Cardiac muscle cell (in vitro differentiated cells and primary cell): ENCODE results near the gene PRAMEF1. TPM values are rescaled to one million over a fixed set of nuclear protein-coding genes. Genes with fewer than 3 reads are reported as not detected.

Experiments used
- DNase-seq, 2 donors: peaks; one replicate each; pipeline versions ENCODE4 v3.0.0 to v3.0.0-alpha.2; 2010 to 2017; ENCODE audit warnings: low read depth in 1 of 2, low spot score in 1 of 2
- H3K27ac ChIP-seq: fragments of 200-600 bp; sonication (generic); 2 replicates; pipeline ENCODE4 v1.5.1; 2016
- H3K27me3 ChIP-seq: fragments of 200-600 bp; sonication (generic); 2 replicates; pipeline ENCODE4 v1.6.0; 2016; ENCODE audit warnings: control low read depth
- H3K36me3 ChIP-seq: fragments of 200-600 bp; sonication (generic); 2 replicates; pipeline ENCODE4 v1.5.1; 2016; ENCODE audit warnings: control low read depth
- H3K4me1 ChIP-seq: fragments of 200-600 bp; sonication (generic); 2 replicates; pipeline ENCODE4 v1.8.1; 2017; ENCODE audit warnings: low read depth, mild to moderate bottlenecking, mixed run types
- H3K4me3 ChIP-seq: fragments of 200-600 bp; sonication (generic); 2 replicates; pipeline ENCODE4 v1.5.1; 2016; ENCODE audit warnings: mild to moderate bottlenecking
- H3K9me3 ChIP-seq: fragments of 200-600 bp; sonication (generic); 2 replicates; pipeline ENCODE4 v1.5.1; 2017; ENCODE audit warnings: low read depth, mild to moderate bottlenecking, control low read depth
- polyA plus RNA-seq: library from polyadenylated mRNA; unstranded; fragments of >200 nt; fragmentation: Nextera tagmentation; extraction: Ambion mirVana; gene quantifications from 2 replicates; pipeline ENCODE4 v1.2.1, GENCODE V29; 2016
- total RNA-seq: library from RNA; depleted of rRNA; stranded (reverse); fragments of >200 nt; gene quantifications from 2 replicates; pipeline ENCODE4 v1.2.3, GENCODE V29; 2016
- TF ChIP-seq, protein P1 (sequence below): IDR thresholded peaks from 2 replicates; pipeline ENCODE4 v1.5.1; 2012; ENCODE audit warnings: low read depth, mild to moderate bottlenecking, low read length

PRAMEF1 gene
- total and polyA plus RNA-seq, 2 experiments from 2014 or later: not detected

DNA sequence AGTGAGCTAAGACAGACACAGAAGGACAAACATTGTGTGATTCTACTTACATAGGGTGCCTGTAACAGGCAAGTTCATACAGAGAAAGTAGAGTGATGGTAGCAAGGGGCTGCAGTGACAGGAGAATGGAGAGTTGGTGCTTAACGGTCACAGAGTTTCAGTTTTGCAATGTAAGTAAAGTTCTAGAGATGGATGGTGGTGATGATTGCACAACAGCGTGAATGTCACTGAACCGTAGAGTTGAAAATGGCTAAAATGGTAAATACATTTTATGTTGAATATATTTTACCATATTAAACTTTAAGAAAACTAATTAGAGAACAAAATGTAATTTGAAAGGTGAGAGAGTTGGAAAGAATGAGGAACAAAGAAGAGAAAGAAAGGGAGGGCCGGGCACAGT is 36.5 kb upstream of the PRAMEF1 start:
- DNase-seq: no peak
- no peaks in the 10 kb centered on the region for H3K27me3 ChIP-seq
- no peaks in the 10 kb centered on the region for H3K36me3 ChIP-seq
- TF ChIP-seq, protein P1, sequence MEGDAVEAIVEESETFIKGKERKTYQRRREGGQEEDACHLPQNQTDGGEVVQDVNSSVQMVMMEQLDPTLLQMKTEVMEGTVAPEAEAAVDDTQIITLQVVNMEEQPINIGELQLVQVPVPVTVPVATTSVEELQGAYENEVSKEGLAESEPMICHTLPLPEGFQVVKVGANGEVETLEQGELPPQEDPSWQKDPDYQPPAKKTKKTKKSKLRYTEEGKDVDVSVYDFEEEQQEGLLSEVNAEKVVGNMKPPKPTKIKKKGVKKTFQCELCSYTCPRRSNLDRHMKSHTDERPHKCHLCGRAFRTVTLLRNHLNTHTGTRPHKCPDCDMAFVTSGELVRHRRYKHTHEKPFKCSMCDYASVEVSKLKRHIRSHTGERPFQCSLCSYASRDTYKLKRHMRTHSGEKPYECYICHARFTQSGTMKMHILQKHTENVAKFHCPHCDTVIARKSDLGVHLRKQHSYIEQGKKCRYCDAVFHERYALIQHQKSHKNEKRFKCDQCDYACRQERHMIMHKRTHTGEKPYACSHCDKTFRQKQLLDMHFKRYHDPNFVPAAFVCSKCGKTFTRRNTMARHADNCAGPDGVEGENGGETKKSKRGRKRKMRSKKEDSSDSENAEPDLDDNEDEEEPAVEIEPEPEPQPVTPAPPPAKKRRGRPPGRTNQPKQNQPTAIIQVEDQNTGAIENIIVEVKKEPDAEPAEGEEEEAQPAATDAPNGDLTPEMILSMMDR: no peak
- no peak overlapping the region for H3K27ac ChIP-seq
- no peaks in the 10 kb centered on the region for H3K9me3 ChIP-seq
- no peaks in the 10 kb centered on the region for H3K4me1 ChIP-seq
- no peak overlapping the region for H3K4me3 ChIP-seq

- no peak for DNase-seq
- Histone ChIP-seq H3K9me3 (no peaks in the 10 kb centered on the region), H3K4me3 (no peak overlapping the region), H3K36me3 (no peaks in the 10 kb centered on the region), H3K27ac (no peak overlapping the region), H3K27me3 (no peaks in the 10 kb centered on the region), H3K4me1 (no peaks in the 10 kb centered on the region)
- TF ChIP-seq, protein P1: no peak
Measured at GRCh38 chr1:12756273-12756672, 34.9 kb upstream of the PRAMEF1 start.

- Histone ChIP-seq H3K4me3 (no peak overlapping the region), H3K4me1 (no peaks in the 10 kb centered on the region), H3K9me3 (no peaks in the 10 kb centered on the region), H3K36me3 (no peaks in the 10 kb centered on the region), H3K27me3 (no peaks in the 10 kb centered on the region), H3K27ac (no peak overlapping the region)
- TF ChIP-seq, protein P1: no peak
- no peak for DNase-seq
Measured at GRCh38 chr1:12756768-12757413, 34.3 kb upstream of the PRAMEF1 start.

GRCh38 chr1:12757836-12758235 is 33.4 kb upstream of the PRAMEF1 start:
- no peak for DNase-seq

DNA sequence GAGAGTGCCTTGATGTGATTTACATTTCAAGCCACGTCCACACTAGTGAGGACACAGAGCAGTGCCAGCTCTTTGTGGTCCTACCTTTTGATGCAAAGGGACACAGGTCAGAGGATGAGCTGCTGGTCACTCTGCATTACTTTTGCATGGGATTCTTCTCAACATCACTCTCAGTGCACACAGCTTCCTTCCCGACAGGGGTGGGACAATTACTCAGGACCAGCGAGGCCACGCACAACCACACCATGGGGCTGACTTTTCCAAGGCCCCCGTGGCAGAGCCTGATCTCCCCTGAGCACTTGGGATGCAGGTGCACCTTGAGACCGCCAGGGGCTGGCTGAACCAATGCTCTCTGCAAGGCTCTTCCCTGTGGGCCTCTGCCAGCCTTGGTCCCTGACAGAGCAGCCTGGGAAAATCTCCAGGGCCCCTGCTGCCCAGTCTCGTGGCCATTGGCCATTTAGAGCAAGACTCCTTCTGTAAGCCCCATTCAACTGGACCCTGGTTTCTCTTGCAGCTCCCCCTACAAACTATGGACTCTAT is 30.9 kb upstream of the PRAMEF1 start:
- Histone ChIP-seq H3K4me1 (no peaks in the 10 kb centered on the region), H3K27me3 (no peaks in the 10 kb centered on the region), H3K4me3 (no peak overlapping the region), H3K36me3 (no peaks in the 10 kb centered on the region), H3K9me3 (no peaks in the 10 kb centered on the region), H3K27ac (no peak overlapping the region)
- TF ChIP-seq, protein P1: no peak
- DNase-seq: no peak

More at GRCh38 chr1:12757836-12758235, 33.4 kb upstream of the PRAMEF1 start:
- Histone ChIP-seq H3K27me3 (no peaks in the 10 kb centered on the region), H3K36me3 (no peaks in the 10 kb centered on the region), H3K9me3 (no peaks in the 10 kb centered on the region), H3K27ac (no peak overlapping the region), H3K4me1 (no peaks in the 10 kb centered on the region), H3K4me3 (no peak overlapping the region)
- TF ChIP-seq, protein P1: no peak
